ENCODE results near the gene MYO1B.
A peak's percentile ranks its signal among the peaks of the same experiment; 100 is the strongest.

The MYO1B gene

GRCh38 chr2:191352536-191352935 lies 107.3 kb downstream of the MYO1B start:
- no peak for TF ChIP-seq CTCF (IDR thresholded peaks at IDR 0.05; ENCODE audit: low read depth, low read length, missing control alignments)
- DNase-seq (ENCODE audit: extremely low read depth, low read depth): peak; percentile 37
- no peak overlapping the region for H3K4me3 ChIP-seq (replicated peaks; ENCODE audit: low read depth, low read length)

- H3K4me3 ChIP-seq (replicated peaks; ENCODE audit: low read depth, low read length): no peak overlapping the region
- no peak for DNase-seq (ENCODE audit: extremely low read depth, low read depth)
- no peak for TF ChIP-seq CTCF (IDR thresholded peaks at IDR 0.05; ENCODE audit: low read depth, low read length, missing control alignments)
Measured at GRCh38 chr2:191355170-191355758, 110.1 kb downstream of the MYO1B start.

GRCh38 chr2:191357678-191358077 lies 112.5 kb downstream of the MYO1B start:
- no peak for DNase-seq (ENCODE audit: extremely low read depth, low read depth)
- TF ChIP-seq CTCF (IDR thresholded peaks at IDR 0.05; ENCODE audit: low read depth, low read length, missing control alignments): no peak

GRCh38 chr2:191358325-191359025 lies 113.3 kb downstream of the MYO1B start:
- DNase-seq (ENCODE audit: extremely low read depth, low read depth): no peak
- H3K4me3 ChIP-seq (replicated peaks; ENCODE audit: low read depth, low read length): no peak overlapping the region
- no peak for TF ChIP-seq CTCF (IDR thresholded peaks at IDR 0.05; ENCODE audit: low read depth, low read length, missing control alignments)

More at GRCh38 chr2:191357678-191358077, 112.5 kb downstream of the MYO1B start:
- H3K4me3 ChIP-seq (replicated peaks; ENCODE audit: low read depth, low read length): no peak overlapping the region

- no peak for TF ChIP-seq CTCF (IDR thresholded peaks at IDR 0.05; ENCODE audit: low read depth, low read length, missing control alignments)
- no peak for DNase-seq (ENCODE audit: extremely low read depth, low read depth)
- no peak overlapping the region for H3K4me3 ChIP-seq (replicated peaks; ENCODE audit: low read depth, low read length)
Measured at GRCh38 chr2:191359133-191359532, 113.9 kb downstream of the MYO1B start.

- DNase-seq (ENCODE audit: extremely low read depth, low read depth): no peak
- TF ChIP-seq CTCF (IDR thresholded peaks at IDR 0.05; ENCODE audit: low read depth, low read length, missing control alignments): no peak
- H3K4me3 ChIP-seq (replicated peaks; ENCODE audit: low read depth, low read length): no peak overlapping the region
Measured at GRCh38 chr2:191360918-191361317, 115.7 kb downstream of the MYO1B start.
